DMS114 treated with DMSO at 0.1 percent for 48 hours (cell line): Measurements from ENCODE around the gene LARGE1.

Source experiments
- DNase-seq: peaks from one replicate; lab custom pipeline; 2025; ENCODE audit not compliant: unreplicated experiment; lab: John Stamatoyannopoulos, UW

Gene LARGE1

DNA sequence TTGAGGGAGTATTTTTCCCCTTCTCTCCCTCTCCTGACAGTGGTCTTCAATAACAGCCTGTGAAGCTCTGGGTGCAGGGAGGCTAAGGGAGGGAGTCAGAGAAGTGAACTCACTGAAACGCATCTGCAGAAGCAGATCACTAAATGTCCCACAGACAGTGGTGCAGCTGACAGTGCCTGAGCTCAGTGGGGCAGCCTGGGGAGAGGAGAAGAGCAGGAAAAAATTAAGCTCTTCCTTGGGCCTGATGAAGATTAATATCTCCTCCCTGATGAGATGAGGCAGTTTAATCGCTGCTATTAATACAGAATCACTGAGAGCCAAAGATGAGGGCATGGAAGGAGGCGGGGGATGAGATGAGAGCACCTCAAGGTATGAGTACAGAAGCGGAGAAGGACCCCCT, 180.8 kb downstream of the LARGE1 start:
- DNase-seq, result no peak

GRCh38 chr22:33737662-33738061, 182.6 kb downstream of the LARGE1 start:
- no peak for DNase-seq

- DNase-seq, result no peak
Observed at GRCh38 chr22:33735978-33736377, 184.3 kb downstream of the LARGE1 start.

- no peak for DNase-seq
Observed at GRCh38 chr22:33728847-33729246, 191.4 kb downstream of the LARGE1 start.

DNA sequence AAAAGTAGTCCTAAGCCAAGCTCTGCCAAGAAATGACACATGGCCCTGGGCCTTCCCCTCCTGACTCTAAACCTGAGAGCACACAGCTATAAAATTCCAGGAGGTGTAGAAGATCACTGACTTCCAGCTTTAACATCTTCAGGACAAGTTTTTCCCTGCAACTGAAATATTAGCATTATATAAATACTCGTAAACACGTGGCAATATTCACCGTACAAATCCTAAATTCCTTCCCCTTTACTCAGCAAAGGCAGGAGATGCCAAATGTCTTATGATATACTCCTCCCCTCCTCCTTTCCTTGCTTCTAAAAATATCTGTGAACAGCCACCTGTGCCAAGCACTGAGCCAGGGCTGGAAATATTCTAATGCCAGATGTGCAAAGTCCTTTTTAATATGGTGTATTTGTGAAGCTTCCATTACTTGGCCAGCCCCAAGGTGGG, 194.0 kb downstream of the LARGE1 start:
- no peak for DNase-seq

DNA sequence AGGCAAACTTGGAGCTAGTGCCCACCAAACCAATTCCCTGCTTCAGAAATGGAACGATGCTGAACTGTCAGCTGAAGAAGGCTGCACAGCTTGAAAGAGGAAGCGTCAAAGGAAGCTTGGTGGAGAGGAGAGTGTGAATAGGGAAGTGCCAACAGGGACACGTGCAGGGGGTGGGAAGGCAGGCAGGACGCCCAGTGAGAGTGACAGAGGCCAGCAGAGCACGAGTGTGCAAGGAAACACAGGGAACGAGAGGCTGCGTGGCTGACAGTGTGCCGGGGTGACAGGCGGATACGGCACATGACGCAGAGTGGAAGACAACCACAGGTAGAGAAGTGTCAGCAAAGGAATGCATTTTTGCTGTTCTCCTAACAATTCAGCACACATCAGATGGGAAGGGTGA, 196.4 kb downstream of the LARGE1 start:
- no peak for DNase-seq

DNA sequence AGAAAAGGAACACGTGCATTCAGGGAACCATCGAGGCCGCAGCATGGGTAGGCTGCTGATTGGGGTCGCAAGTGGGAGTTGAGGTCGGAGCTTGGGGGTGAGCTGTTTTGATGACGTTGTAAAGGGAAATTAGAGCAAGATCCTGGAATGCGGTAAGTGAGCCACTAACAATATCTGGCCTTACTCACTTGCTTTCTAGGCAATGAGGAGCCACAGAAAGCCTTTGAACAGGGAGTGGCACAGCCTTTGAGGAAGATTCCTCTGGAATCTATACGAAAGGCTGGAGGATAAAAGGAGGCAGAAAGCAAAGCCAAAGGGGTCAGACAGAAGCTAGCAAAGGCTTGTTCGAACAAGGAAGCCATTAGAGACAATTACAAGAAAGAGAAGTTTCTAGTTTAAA, 197.5 kb downstream of the LARGE1 start:
- DNase-seq, result no peak

DNA sequence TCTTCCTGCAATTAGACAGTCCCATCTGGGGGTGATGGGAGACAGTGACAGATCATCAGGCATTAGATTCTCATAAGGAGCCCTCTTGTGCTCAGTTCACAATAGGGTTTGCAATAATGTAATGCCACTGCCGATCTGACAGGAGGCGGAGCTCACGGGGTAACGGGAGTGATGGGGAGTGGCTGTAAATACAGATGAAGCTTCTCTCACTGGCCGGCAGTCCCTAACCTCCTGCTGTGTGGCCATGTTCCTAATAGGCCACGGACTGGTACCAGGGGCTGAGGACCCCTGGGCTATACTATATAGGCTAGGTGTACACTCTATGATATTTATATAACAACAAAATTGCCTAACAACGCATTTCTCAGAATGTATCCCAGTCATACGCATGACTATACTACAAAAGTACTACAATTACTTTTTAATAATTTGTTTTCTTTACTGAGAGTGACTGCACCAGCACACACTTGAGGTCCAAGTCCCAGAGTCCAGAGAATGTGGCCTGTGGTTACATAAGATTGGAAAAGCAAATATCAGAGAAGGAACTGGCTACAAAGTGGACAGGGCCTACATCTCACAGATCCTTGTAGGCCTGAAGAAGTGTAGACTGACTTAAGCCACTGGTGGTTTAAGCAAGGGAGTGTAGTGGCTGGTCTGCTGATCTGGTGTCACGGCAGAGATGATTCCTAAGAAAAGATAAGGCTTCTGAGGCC, 200.0 kb downstream of the LARGE1 start:
- DNase-seq, result no peak

DNA sequence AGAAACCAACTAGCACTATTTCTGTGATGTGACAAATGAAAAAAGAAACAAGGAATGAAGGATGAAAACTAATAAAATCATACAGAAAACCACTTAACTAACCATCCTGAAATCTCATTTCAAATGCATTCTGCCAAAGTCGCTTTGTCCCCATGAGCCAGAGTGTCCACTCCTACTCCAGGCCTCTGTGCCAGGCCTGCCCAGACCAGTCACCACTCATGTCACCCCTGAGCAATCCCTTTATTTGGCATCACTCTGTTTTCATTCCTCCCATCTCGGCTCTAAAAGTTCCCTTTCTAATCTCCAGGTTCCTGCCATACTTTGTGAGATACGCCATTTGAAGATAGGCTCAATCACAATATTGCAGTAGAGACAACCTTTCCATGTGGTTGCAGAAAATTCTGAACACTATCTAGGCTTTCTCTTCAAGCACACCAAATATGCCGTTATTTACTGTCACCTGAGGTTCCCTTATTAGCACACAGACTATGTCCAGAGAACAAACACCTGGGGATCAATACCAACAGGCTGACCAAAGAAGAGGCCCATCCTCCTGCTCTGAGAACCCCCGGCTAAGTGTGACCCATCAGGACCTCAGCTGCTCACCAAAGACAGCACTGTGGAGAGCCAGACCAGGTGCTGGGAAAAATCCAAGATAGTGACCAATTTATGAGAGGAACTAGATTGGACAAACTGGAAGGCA, 202.4 kb downstream of the LARGE1 start:
- no peak for DNase-seq

DNA sequence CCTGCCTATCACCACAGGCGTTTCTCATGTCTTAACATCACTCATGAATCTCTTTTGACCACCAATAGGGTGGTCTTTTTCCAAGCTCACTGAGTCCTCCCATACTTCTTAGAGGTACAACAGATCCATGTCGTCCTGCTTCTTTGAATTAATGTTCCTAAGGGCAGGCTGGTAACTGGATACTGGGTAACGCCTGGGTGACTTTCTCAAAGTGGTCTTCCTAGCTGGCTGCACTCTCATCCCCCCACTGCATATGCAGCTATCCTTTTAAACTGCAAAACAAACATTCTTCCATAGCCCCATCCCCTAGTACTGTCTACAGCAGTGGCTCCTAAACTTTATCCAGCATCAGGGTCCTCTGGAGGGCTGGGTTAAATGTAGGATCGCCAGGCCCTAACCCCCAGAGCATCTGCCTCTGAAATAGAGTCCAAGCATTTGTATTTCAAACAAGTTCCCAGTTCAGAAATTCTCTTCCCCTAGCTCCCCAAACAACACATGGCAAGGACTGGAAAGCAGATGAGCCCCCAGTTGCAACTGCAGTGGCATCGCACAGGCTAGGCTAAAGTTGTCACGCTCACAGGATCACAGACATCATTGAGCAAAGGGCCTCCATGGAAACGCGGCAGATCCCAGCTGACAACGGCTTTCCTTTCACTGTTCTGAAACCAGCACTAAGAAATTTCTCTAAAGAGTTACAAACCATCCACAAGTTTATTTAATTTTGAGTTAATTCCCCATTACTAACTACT, 204.9 kb downstream of the LARGE1 start:
- no peak for DNase-seq

DNA sequence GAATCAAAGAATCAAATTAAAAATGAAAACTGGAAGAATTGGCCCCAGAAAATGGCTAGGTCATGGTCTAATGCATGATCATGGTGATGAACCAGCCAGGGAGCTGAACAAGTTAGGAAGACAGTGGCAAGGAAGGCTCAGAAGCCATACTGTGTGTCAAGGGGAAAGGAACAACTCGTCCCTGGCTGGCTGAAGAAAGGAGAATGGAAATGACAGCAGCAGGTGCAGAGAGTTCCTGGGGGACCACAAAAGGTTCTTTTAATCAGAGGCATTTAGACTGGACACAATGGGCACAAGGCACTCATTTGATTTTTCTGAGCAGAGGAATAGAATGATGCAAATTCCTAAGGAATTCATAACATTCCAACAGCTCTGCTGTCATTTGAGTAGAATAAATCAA, 209.9 kb downstream of the LARGE1 start:
- no peak for DNase-seq

- DNase-seq, result no peak
Observed at GRCh38 chr22:33707581-33707980, 212.7 kb downstream of the LARGE1 start.

- no peak for DNase-seq
Observed at GRCh38 chr22:33706100-33706499, 214.2 kb downstream of the LARGE1 start.

DNA sequence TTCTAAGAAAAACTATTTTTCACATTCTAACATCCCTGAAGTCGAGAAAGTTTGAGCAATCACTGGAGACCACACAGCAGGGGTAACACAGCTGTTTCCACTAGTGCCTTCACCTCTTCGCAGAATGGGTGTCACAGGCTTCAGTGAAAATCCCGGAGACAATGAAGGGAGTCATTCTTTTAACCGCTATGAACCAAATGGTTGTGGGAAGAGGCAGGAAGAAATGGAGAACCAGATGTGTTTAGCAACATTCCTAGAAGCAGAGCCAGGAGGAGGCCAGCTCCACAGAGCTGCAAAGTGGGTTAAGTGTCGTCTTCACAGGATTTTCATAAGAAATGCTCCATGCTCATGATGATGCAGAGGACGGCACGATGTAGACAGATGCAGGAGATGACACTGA, 221.1 kb downstream of the LARGE1 start:
- DNase-seq, result no peak

- no peak for DNase-seq
Observed at GRCh38 chr22:33697640-33698039, 222.6 kb downstream of the LARGE1 start.

DNA sequence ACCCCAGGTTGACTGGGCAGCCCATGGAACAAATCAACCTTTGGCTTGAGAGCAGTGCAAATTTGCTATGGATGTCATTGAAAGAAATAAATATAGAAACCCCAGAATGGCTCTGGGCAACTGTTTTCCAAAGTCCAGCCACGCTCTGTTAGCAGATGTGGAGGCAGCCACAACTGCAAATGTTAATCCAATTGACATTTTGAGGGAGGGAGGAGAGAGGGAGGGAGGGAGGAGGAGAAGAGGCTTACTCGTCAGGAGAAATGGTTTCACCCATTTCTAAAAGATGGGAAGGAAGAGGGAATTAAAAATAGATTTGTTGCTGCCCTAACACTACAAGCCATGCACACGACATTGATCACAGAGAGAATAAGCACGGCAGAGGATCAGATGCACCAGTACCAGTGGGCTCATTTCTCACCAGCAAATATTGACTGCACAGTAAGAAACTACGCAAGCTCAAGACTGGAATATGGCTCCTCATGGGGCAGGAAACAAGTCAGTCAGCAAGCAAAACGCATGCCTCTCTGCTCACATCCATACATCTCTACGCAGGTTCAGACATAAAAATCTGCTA, 229.1 kb downstream of the LARGE1 start:
- DNase-seq, result no peak

DNA sequence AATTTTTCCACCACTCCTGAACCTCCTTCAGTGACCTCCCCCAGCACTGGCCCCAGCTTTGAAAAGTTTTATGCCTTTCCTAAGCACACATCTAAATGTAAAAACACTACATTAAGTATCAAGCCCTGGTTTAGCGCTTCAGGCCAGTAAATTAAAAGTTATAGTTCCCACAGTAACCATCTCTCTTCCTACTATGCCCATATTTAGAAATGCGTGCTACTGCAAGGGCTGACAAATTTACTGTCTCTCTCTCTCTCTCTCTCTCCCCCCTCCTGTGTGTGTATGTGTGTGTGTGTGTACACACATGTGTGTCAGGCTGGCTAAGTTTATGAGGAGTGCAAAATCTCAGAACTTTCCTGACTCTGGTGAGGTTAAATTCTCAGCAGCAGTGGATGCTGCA, 231.4 kb downstream of the LARGE1 start:
- no peak for DNase-seq

- DNase-seq, result no peak
Observed at GRCh38 chr22:33687464-33687863, 232.8 kb downstream of the LARGE1 start.

- DNase-seq, result no peak
Observed at GRCh38 chr22:33684087-33684486, 236.2 kb downstream of the LARGE1 start.

DNA sequence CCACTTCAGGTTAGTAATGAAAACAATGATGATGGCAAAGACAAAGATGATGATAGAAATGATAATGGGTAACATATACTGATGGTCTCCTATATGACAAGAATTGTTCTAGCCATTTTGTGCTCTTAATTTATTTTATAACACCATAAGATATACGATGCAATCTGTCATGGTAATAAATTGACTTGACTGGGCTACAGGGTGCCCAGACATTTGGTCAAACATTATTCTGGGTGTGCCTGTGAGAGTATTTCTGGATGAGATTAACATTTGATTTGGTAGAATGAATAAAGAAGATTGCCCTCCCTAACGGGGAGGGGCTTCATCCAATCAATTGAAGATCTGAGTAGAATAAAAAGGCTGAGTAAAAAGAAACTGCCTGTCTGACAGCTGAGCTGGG, 237.3 kb downstream of the LARGE1 start:
- no peak for DNase-seq

GRCh38 chr22:33680632-33681031, 239.6 kb downstream of the LARGE1 start:
- DNase-seq, result no peak

GRCh38 chr22:33678523-33678922, 241.8 kb downstream of the LARGE1 start:
- DNase-seq, result no peak
